ENCODE measurements around the gene RFNG. TPM values are rescaled to one million over a fixed set of nuclear protein-coding genes. Genes with fewer than 3 reads are reported as not detected.

RFNG gene
- total RNA-seq, 2 donors from 2014 or later, result 21.4 to 25.3 TPM

DNA sequence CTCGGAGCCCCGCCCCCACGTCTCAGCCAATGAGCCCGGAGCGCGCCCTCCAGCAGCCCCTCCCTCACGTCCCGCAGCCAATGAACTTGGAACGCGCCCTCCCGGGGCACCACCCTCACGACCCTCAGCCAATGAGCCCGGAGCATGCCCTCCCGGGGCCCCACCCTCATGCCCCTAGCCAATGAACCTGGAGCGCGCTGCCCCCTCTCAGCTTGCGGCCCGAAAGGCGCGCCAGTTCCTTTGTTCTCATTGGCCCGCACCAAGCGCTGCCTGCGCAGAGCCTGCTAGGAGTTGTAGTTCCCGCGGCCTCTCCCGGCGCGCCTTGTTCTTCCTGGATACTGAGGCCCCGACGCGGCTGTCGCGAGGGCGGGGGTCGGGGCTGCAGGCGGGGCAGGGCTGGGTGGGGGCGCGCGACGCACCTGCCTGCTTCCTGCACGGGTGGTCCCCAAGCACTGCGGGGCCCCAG lies 28.6 kb downstream of the RFNG start, which contains the start of gene LRRC45:
Gene LRRC45 (plus strand): TSS at position 325 of the 466 bp plus-strand sequence. CDS start 339 bp downstream, outside the sequence.
- no peaks in the 10 kb centered on the region for H3K27me3 ChIP-seq
- DNase-seq (ENCODE audit: low spot score), result peak; percentile 100
- peaks cover 11% of the 10 kb centered on the region for H3K36me3 ChIP-seq
- H3K27ac ChIP-seq, result peak within 1 kb of the TSS; percentile 50 to 63
- TF ChIP-seq, protein P1, sequence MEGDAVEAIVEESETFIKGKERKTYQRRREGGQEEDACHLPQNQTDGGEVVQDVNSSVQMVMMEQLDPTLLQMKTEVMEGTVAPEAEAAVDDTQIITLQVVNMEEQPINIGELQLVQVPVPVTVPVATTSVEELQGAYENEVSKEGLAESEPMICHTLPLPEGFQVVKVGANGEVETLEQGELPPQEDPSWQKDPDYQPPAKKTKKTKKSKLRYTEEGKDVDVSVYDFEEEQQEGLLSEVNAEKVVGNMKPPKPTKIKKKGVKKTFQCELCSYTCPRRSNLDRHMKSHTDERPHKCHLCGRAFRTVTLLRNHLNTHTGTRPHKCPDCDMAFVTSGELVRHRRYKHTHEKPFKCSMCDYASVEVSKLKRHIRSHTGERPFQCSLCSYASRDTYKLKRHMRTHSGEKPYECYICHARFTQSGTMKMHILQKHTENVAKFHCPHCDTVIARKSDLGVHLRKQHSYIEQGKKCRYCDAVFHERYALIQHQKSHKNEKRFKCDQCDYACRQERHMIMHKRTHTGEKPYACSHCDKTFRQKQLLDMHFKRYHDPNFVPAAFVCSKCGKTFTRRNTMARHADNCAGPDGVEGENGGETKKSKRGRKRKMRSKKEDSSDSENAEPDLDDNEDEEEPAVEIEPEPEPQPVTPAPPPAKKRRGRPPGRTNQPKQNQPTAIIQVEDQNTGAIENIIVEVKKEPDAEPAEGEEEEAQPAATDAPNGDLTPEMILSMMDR (IDR thresholded peaks at IDR 0.05), result peak in 1 of 2 donors; percentile 7
- peak within 1 kb of the TSS; percentile 84 to 93 for H3K4me3 ChIP-seq
- H3K9me3 ChIP-seq, result no peaks in the 10 kb centered on the region
- H3K4me1 ChIP-seq, result peaks cover 0 to 28% of the 10 kb centered on the region in 2 donors

- TF ChIP-seq, protein P1 (IDR thresholded peaks at IDR 0.05), result no peak
- H3K27ac ChIP-seq, result peak within 1 kb of the TSS; percentile 50 to 63
Observed at GRCh38 chr17:82022310-82022980, 29.2 kb downstream of the RFNG start, which contains the start of gene CENPX. Gene CENPX (minus strand): TSS chr17:82022878. CDS start chr17:82022861, 17 bp downstream.

GRCh38 chr17:82021900-82022309 lies 29.7 kb downstream of the RFNG start:
- no peak for DNase-seq (ENCODE audit: low spot score)
- Histone ChIP-seq H3K9me3 (no peaks in the 10 kb centered on the region), H3K27ac (peak overlapping the region in 1 of 2 donors; percentile 50), H3K4me1 (peaks cover 0 to 28% of the 10 kb centered on the region in 2 donors), H3K27me3 (no peaks in the 10 kb centered on the region), H3K4me3 (peak overlapping the region; percentile 84 to 93), H3K36me3 (peaks cover 11% of the 10 kb centered on the region)
- TF ChIP-seq, protein P1 (IDR thresholded peaks at IDR 0.05), result no peak

More at GRCh38 chr17:82022310-82022980, 29.2 kb downstream of the RFNG start, which contains the start of gene CENPX:
- Histone ChIP-seq H3K4me1 (peaks cover 0 to 28% of the 10 kb centered on the region in 2 donors), H3K9me3 (no peaks in the 10 kb centered on the region), H3K36me3 (peaks cover 11% of the 10 kb centered on the region), H3K4me3 (peak within 1 kb of the TSS; percentile 84 to 93), H3K27me3 (no peaks in the 10 kb centered on the region)
- DNase-seq (ENCODE audit: low spot score), result no peak

DNA sequence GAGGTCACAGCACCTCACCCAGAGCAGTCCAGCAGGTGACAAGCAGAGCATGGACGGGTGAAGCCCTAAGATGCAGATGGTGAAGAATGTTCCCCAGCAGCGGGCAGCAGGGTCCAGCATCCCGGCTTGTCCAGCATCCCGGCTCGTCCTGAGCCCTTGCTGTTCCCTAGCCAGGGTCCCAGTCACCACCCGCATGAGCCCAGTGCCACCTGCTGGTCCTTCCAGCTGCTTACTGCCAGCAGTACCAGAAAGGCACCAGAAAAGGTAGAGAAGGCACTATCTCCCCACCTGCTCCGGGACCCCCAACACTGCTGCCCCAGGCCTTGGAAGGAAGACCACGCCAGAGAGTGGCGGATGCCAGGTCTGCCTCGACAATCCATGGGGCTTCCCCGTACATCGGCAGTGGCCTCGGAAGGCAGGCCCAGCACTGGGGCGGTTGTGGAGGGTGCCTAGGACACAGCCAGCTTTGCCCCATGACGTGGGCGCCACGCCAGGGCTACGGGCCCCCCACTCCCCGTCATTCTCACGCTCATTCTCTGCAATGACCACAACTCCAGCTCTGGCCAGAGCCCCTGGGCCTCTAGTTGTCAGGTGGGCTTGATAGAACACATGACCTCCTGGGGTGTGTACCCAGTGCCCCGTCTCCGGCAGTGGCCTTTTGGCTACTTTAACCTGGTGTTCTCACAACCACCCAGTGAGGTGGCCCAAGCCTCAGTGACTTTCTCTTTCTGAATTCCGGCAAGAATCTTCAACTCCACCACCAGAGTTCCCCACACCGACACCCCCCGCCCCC lies 30.3 kb downstream of the RFNG start:
- peak; percentile 77 for DNase-seq (ENCODE audit: low spot score)
- Histone ChIP-seq H3K9me3 (no peaks in the 10 kb centered on the region), H3K4me3 (peak overlapping the region in 1 of 2 donors; percentile 93), H3K27me3 (no peaks in the 10 kb centered on the region), H3K27ac (no peak overlapping the region), H3K4me1 (peaks cover 0 to 28% of the 10 kb centered on the region in 2 donors), H3K36me3 (peaks cover 11% of the 10 kb centered on the region)
- TF ChIP-seq, protein P1 (IDR thresholded peaks at IDR 0.05), result peak; percentile 29 to 74

GRCh38 chr17:82020572-82021106 lies 31.0 kb downstream of the RFNG start:
- DNase-seq (ENCODE audit: low spot score), result no peak
- Histone ChIP-seq H3K4me3 (no peak overlapping the region), H3K4me1 (peaks cover 0 to 28% of the 10 kb centered on the region in 2 donors), H3K9me3 (no peaks in the 10 kb centered on the region), H3K27me3 (no peaks in the 10 kb centered on the region), H3K36me3 (peaks cover 11% of the 10 kb centered on the region), H3K27ac (no peak overlapping the region)
- TF ChIP-seq, protein P1 (IDR thresholded peaks at IDR 0.05), result no peak

Measured in right atrium auricular region (tissue), 2 donors.